Sigmoid colon (tissue), 7 donors: Measurements from ENCODE around the gene CYBA. TPM values are rescaled to one million over a fixed set of nuclear protein-coding genes. Genes with fewer than 3 reads are reported as not detected.

Experiments
- DNase-seq: peaks from one replicate; pipeline ENCODE4 v3.0.0-alpha.2; 2019
- H3K27ac ChIP-seq, 4 donors: fragments of 200-600 bp; sonication (generic); one replicate each; pipeline ENCODE4 v1.5.1; 2016 to 2019; ENCODE audit warnings: mild to moderate bottlenecking in 1 of 4
- H3K27me3 ChIP-seq, 3 donors: fragments of 200-600 bp; sonication (generic); one replicate each; pipeline ENCODE4 v1.5.1; 2019; ENCODE audit warnings: mild to moderate bottlenecking in 1 of 3
- H3K36me3 ChIP-seq, 4 donors: fragments of 200-600 bp; sonication (generic); one replicate each; pipeline ENCODE4 v1.5.1; 2016 to 2019
- H3K4me1 ChIP-seq, 4 donors: fragments of 200-600 bp; sonication (generic); one replicate each; pipeline ENCODE4 v1.5.1; 2017 to 2019
- H3K4me3 ChIP-seq, 4 donors: fragments of 200-600 bp; sonication (generic); one replicate each; pipeline ENCODE4 v1.5.1; 2017 to 2019; ENCODE audit warnings: mild to moderate bottlenecking in 2 of 4, moderate library complexity in 1 of 4
- H3K9me3 ChIP-seq, 4 donors: fragments of 200-600 bp in 3 of 4; sonication (generic) in 3 of 4; one replicate each; pipeline versions ENCODE4 v1.5.1 to v1.6.1; 2013 to 2019
- EP300 ChIP-seq, 4 donors: sonication (generic); formaldehyde crosslinking; IDR thresholded peaks; one replicate each; pipeline ENCODE4 v1.6.1; 2017; ENCODE audit warnings: antibody characterized with exemption in 4 of 4
- POLR2A ChIP-seq, 2 donors: fragments of 450-650 bp; IDR thresholded peaks; one replicate each; pipeline ENCODE4 v1.6.1; 2016; ENCODE audit warnings: antibody characterized with exemption in 2 of 2, mild to moderate bottlenecking in 2 of 2, moderate library complexity in 2 of 2
- POLR2AphosphoS5 ChIP-seq, 4 donors: sonication (generic); formaldehyde crosslinking; IDR thresholded peaks; one replicate each; pipeline ENCODE4 v1.6.1; 2017; ENCODE audit warnings: antibody characterized with exemption in 4 of 4
- WGBS, 2 donors: extraction: QIAGEN DNeasy Blood & Tissue Kit; methylation state at CpG; one replicate each; pipeline ENCODE4 v1.1.7; 2013; 5-methylcytosine and 5-hydroxymethylcytosine counted together
- intact Hi-C: fragments of 100-400 bp; cut with DNase I; formaldehyde crosslinking; loops from one replicate; pipeline ENCODE4 v1.15.1; 2023
- polyA plus RNA-seq, 3 donors: library from polyadenylated mRNA; stranded (reverse); fragments of 200-250 nt; gene quantifications; one replicate each; pipeline ENCODE4 v1.2.3, GENCODE V29; 2013
- total RNA-seq, 4 donors: library from RNA; depleted of rRNA; stranded (reverse); fragments of >200 nt; gene quantifications; one replicate each; pipeline ENCODE4 v1.1.0, GENCODE V29; 2016
- TF ChIP-seq, protein P1 (sequence below), 4 experiments: fragments of 450-650 bp in 3 of 4; fragments of 200-600 bp in 1 of 4; IDR thresholded peaks; one replicate each; pipeline ENCODE4 v1.5.1; 2016 to 2019; ENCODE audit warnings: antibody characterized with exemption in 4 of 4, mild to moderate bottlenecking in 3 of 4, moderate library complexity in 2 of 4
- donor health status: healthy with polysubstance abuse.
- donor health status: Bipolar disorder and iron deficiency.
- donor health status: healthy.

CYBA gene
- total and polyA plus RNA-seq, 7 donors, result 63.1 to 429 (median 124) TPM

DNA sequence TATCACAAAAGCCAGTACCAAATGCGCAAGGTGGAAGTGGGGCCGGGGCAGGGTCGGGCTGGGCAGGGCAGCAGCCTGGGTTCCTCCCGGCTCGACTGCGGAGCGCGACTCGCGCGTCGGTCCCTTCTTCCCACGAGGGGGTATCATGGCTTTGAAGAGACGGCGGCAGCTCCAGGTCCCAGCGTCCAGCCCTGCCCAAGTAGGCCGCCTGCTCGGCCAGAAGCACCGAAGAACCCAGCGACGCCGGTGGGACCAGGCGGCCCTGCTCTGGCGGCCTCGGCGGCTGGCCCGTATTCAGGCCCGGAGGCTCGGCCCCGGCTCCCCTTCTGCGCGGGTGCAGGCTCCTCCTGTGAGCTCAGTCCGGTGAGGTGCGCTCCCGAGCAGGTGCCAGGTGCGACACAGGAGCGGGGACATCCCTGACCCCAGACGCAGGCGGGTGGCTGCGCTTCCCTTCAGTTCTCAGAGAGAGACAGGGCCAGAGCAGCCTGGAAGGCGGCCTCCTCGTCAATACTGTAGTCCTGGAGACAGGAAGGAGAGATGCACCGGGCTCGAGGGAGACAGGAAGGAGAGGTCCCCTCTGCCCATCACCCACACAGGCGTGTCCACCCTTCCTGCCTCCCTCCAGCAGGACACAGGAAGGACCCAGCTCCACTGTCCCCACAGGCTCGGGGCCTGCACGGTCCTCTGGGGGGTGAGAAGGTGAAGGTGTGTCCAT is 46.4 kb upstream of the CYBA start:
- TF ChIP-seq POLR2A (IDR thresholded peaks at IDR 0.05) (no peak), EP300 (IDR thresholded peaks at IDR 0.05) (no peak), POLR2AphosphoS5 (IDR thresholded peaks at IDR 0.05) (no peak)
- TF ChIP-seq, protein P1, sequence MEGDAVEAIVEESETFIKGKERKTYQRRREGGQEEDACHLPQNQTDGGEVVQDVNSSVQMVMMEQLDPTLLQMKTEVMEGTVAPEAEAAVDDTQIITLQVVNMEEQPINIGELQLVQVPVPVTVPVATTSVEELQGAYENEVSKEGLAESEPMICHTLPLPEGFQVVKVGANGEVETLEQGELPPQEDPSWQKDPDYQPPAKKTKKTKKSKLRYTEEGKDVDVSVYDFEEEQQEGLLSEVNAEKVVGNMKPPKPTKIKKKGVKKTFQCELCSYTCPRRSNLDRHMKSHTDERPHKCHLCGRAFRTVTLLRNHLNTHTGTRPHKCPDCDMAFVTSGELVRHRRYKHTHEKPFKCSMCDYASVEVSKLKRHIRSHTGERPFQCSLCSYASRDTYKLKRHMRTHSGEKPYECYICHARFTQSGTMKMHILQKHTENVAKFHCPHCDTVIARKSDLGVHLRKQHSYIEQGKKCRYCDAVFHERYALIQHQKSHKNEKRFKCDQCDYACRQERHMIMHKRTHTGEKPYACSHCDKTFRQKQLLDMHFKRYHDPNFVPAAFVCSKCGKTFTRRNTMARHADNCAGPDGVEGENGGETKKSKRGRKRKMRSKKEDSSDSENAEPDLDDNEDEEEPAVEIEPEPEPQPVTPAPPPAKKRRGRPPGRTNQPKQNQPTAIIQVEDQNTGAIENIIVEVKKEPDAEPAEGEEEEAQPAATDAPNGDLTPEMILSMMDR (IDR thresholded peaks at IDR 0.05), result no peak
- WGBS, 2 donors, result 93 to 95% methylated on average over 47 of the region's 47 CpGs
- intact Hi-C loops, result no loop called here
- Histone ChIP-seq H3K36me3 (peaks cover 9 to 53% (median 31%) of the 10 kb centered on the region in 4 donors), H3K4me3 (no peak overlapping the region), H3K9me3 (no peaks in the 10 kb centered on the region), H3K27ac (no peak overlapping the region), H3K4me1 (peaks cover 0 to 18% (median 4%) of the 10 kb centered on the region in 4 donors), H3K27me3 (no peaks in the 10 kb centered on the region)
- DNase-seq, result no peak

DNA sequence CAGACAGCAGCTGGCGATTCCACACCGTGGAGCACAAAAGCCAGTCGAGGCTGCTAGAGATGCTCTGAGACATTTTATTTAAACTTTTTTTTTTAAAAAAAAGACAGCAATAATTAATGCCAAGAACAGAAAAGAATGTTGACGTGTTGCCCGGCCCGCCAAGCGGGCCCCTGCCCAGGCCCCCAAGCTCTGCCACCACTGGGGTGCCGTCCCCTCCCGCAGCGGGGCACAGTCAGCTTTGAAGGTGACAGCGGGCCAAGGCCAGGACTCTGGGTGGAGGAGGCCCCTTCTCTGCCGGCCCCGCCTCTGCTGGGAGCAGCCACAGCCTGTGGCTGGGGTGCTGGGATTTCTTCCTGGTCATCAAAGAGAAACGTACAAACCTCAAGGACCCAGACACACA is 45.6 kb upstream of the CYBA start:
- DNase-seq, result no peak
- no peak overlapping the region for H3K27ac ChIP-seq
- WGBS, 2 donors, result 87 to 89% methylated on average over 14 of the region's 14 CpGs
- intact Hi-C loops, result no loop called here
- peaks cover 9 to 52% (median 31%) of the 10 kb centered on the region in 4 donors for H3K36me3 ChIP-seq
- H3K9me3 ChIP-seq, result no peaks in the 10 kb centered on the region
- TF ChIP-seq EP300 (IDR thresholded peaks at IDR 0.05) (no peak), POLR2AphosphoS5 (IDR thresholded peaks at IDR 0.05) (no peak), POLR2A (IDR thresholded peaks at IDR 0.05) (no peak)
- TF ChIP-seq, protein P1 (IDR thresholded peaks at IDR 0.05), result no peak
- H3K27me3 ChIP-seq, result peaks cover 0 to 6% (median 2%) of the 10 kb centered on the region in 3 donors
- no peak overlapping the region for H3K4me3 ChIP-seq
- peaks cover 0 to 10% (median 2%) of the 10 kb centered on the region in 4 donors for H3K4me1 ChIP-seq

DNA sequence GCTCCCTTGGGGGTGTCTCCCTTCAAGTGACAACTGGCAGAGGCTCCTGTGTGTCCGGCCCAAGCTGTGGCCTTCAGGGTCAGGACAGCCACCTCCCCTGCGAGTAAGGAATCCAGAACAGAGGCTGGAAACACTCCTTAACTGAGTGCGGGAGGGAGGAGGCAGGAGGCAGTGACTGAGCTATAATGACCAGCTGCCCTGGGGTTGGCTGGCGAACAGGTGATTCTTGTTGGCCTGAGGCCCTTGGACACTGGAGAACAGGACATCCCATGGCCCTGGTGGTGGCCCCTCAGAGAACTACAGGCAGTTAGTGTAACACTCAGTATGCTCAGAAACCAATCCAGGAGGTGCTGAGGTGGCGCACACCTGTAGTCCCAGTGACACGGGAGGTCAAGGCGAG is 44.9 kb upstream of the CYBA start:
- Histone ChIP-seq H3K9me3 (no peaks in the 10 kb centered on the region), H3K27me3 (peaks cover 0 to 13% (median 8%) of the 10 kb centered on the region in 3 donors), H3K4me1 (peaks cover 0 to 6% (median 0%) of the 10 kb centered on the region in 4 donors), H3K4me3 (no peak overlapping the region), H3K27ac (no peak overlapping the region), H3K36me3 (peaks cover 9 to 50% (median 31%) of the 10 kb centered on the region in 4 donors)
- intact Hi-C loops, result no loop called here
- no peak for TF ChIP-seq POLR2A (IDR thresholded peaks at IDR 0.05)
- no peak for TF ChIP-seq EP300 (IDR thresholded peaks at IDR 0.05)
- TF ChIP-seq, protein P1 (IDR thresholded peaks at IDR 0.05), result no peak
- TF ChIP-seq POLR2AphosphoS5 (IDR thresholded peaks at IDR 0.05), result no peak
- no peak for DNase-seq
- 92 to 97% methylated on average over 7 of the region's 7 CpGs for WGBS, 2 donors

DNA sequence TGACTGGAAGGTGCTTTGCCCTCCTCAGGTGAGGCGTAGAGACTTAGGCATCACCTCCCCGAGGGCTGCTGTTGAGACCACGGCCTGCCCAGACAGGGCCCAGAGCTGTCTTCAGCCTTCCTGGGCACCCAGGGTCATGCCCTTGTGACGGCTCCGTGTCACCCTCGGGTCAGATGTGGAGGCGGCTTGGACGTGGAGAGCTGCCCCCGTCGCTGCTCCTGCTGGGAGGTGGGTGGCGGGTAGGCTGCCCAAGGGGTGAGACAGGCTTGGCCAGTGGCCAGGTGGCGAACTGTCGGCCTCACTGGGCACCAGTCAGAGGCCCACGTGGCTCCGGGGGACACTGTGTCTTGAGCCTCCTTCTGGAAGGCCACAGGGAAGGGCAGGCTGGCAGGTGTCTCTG is 44.4 kb upstream of the CYBA start:
- intact Hi-C loops, result no loop called here
- Histone ChIP-seq H3K4me1 (peaks cover 0 to under 1% (median 0%) of the 10 kb centered on the region in 4 donors), H3K36me3 (peaks cover 9 to 45% (median 29%) of the 10 kb centered on the region in 4 donors), H3K27me3 (peaks cover 0 to 19% (median 12%) of the 10 kb centered on the region in 3 donors), H3K9me3 (no peaks in the 10 kb centered on the region), H3K27ac (no peak overlapping the region), H3K4me3 (no peak overlapping the region)
- WGBS, 2 donors, result 82 to 91% methylated on average over 15 of the region's 15 CpGs
- DNase-seq, result no peak
- TF ChIP-seq POLR2A (IDR thresholded peaks at IDR 0.05), result no peak
- TF ChIP-seq, protein P1 (IDR thresholded peaks at IDR 0.05), result no peak
- TF ChIP-seq EP300 (IDR thresholded peaks at IDR 0.05), result no peak
